Left ventricle myocardium superior (tissue), 1 donor: ENCODE measurements around the gene RPL41. TPM values are rescaled to one million over a fixed set of nuclear protein-coding genes. Genes with fewer than 3 reads are reported as not detected.
"Not testable (repeated sequence)": the region's sequence is repeated elsewhere in the genome, so short reads cannot be mapped to it uniquely, and the experiment has no call there.

Experiments used
- ATAC-seq: fragments of 200-7000 bp; cut with Tn5 transposase; one replicate; pipeline ENCODE4 v1.9.1; 2020; ENCODE audit warnings: mild to moderate bottlenecking, moderate library complexity
- DNase-seq: peaks from one replicate; pipeline ENCODE4 v3.0.0-alpha.2; 2020
- intact Hi-C: fragments of 100-400 bp; cut with micrococcal nuclease; formaldehyde crosslinking; loops from one replicate; pipeline ENCODE4 v1.11.0; 2022
- total RNA-seq: library from RNA; stranded (reverse); fragmentation: NEBNext Ultra II Directional; extraction: Animal tissue kit (Norgen Biotek cat#: 25700); gene quantifications from one replicate; pipeline ENCODE4 v1.2.1, GENCODE V29; 2021
- donor health status: DM: no; HTN: yes; CAD: no; lungs with severe emphysema.

RPL41 gene
- total RNA-seq, 1 donor from 2014 or later, result 1,980 TPM

DNA sequence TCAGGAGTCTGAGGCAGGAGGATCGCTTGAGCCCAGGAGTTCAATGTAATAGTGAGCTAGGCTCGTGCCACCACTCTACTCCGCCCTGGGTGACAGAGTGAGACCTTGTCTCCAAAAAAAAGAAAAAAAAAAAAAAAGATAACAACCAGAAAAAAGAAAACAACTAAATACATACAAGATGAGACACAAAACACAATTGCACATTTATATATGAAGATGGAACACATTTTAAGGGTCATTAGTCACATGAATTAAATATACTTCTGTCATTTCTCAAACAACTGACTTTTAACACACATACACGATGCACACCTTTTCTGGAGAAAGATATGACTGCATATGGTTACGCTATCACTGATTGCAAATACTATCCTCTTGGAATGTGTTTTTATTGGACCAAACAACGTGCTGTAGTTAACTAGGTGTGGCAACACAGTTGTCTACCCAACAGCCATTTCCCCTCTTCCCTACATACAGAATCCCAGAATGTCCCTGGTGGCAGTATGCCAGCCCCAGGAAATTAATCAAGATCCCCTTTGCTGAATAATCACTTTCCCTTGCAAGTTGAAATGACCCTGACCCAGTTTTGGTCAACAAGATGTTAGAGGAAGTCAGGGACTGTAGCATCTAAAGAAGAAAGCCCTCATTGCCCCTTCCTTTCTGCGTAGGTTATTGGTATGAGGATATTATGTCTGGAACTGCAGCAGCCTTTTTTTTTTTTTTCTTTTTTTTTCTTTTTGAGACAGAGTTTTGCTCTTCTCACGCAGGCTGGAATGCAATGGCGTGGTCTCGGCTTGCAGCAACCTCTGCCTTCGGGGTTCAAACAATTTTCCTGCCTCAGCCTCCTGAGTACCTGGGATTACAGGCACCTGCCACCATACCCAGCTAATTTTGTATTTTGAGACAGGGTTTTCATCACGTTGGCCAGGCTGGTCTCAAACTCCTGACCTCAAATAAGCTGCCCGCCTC lies 30.3 kb downstream of the RPL41 start:
- no peak for DNase-seq
- peak; percentile 5 for ATAC-seq
- intact Hi-C loops, result no loop called here

DNA sequence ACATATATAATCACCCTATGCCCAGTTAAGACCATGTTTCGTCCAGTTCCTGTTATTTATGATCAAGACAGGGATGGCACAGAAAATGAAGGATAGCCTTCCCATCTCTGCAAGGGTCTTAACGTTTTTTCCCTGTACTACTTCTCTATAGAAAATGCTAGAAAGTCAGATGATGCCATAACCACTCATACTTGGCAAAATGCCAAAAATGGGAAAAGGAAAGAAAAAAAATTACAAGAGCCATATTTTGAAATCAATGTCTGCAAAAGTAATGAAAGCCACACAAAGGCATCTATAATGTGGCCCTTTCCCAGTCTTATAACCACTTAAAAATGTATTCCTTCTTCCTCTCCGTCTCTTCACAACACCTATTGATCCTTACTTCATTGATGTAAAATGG lies 34.1 kb downstream of the RPL41 start:
- ATAC-seq, result no peak
- intact Hi-C loops, result no loop called here
- no peak for DNase-seq

DNA sequence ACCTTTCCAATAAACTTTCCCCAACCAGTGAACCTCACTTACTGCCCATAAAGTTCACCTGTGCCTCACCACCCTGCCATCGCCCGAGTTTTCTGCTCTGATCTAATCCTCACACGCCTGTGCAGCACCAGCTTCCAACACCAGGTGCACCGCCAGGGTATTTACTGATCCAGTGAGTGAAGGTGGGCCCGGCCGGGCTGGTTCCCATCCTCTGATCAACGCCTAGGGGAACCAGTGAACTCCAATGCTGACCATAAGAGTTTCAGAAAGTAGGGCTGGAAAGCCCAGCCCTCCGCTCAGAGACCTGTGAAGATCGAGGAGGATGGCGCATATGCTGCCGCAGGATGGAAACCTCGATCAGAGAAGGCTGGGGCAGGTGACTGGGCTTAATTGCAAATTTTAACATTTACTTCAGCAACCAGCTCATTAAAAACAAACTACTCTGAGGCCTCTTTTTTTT lies 35.3 kb downstream of the RPL41 start:
- DNase-seq (peak; percentile 49), ATAC-seq (peak; percentile 36)
- intact Hi-C loops, result no loop called here

DNA sequence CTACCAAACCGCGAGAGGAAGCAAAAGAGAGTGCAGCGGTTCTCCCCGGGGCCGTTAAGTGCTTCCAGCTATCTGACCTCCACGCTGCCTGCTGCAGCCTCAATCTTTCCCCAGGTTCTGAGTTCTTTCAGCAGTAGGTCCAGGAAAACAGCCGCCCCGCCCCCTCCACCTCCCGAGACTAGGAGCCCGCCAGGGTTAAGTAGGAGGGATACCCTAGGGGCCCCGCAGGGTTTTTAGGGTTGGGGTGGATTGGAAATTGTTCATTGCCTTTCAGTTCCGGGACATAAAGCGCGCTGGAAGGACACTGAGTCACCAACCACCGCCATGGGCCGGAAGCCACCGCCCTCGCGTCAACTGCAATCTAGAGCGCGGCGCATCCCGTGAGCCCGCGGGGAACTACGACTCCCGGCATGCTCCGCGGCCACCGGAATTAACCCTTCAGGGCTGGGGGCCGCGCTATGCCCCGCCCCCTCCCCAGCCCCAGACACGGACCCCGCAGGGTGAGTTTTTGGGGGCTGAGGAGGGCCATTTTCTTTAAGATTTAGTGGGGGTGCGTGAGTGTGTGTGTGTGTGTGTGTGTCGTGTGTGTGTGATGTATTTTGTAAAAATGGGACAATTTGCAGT lies 35.8 kb downstream of the RPL41 start, which contains the start of gene MYL6B:
MYL6B (plus strand) TSS at position 456 of the 624 bp plus-strand sequence. CDS start 1,332 bp downstream, outside the sequence.
- ATAC-seq (peak; percentile 96), DNase-seq (peak; percentile 97)
- intact Hi-C loops, result no loop called here

DNA sequence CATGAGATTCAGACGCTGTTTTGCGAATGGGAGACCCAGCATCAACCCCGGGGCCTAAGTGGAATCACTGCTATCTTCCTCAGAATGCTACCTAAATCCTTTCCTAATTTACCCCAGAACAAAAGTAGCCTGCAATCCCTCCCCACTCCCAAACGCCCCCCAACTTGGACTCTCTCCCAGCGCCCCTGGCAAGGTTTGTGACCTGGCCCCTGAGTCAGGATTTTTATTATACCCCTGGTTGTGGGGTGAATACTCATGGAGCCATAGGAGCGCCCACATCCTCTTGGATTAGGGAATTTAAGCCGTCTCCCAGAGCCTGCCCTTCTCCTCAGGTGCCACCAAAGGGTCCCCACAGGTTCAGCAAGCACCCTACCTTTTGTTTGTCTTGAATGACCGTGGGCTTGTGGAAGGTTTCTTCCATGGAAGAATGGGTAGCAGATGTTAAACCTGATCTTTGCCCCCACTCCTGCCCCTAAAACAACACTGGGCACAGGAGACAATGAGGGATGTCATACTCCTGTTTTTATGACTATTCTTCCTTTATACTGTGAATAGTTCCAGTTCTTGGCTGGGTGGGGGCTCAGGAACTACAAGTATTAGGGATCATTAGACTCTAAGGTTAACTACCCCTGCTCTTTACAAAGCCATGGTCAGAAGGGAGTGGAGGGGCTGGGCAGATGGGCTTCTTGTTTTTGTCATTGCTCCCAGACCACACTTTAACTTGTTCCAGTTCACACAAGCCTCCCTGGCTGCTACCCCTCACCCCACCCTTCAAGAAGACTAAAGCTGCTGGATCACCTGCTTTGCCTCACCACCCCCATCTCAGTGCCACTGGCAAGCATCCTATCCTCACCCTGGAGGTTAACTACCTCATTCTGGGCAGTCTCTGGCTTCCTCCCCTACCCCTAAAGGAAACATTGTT lies 36.6 kb downstream of the RPL41 start:
- DNase-seq, result no peak
- intact Hi-C loops, result no loop called here

DNA sequence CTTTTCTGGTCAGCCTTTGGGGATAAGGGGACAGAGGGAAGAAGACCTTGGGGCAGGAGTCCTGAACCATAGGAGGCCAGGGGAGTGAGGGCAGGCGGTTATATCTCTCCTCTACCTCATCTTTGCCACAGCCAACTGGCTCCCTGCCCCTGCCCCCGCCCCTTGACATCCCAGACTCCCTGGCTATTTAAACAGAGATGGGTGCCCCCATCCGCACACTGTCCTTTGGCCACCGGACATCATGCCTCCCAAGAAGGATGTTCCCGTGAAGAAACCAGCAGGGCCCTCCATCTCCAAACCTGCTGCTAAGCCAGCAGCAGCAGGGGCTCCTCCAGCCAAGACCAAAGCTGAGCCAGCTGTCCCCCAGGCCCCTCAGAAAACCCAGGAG lies 37.2 kb downstream of the RPL41 start:
- intact Hi-C loops, result no loop called here
- no peak for ATAC-seq
- no peak for DNase-seq

More for the DNA sequence above, 36.6 kb downstream of the RPL41 start:
- no peak for ATAC-seq

DNA sequence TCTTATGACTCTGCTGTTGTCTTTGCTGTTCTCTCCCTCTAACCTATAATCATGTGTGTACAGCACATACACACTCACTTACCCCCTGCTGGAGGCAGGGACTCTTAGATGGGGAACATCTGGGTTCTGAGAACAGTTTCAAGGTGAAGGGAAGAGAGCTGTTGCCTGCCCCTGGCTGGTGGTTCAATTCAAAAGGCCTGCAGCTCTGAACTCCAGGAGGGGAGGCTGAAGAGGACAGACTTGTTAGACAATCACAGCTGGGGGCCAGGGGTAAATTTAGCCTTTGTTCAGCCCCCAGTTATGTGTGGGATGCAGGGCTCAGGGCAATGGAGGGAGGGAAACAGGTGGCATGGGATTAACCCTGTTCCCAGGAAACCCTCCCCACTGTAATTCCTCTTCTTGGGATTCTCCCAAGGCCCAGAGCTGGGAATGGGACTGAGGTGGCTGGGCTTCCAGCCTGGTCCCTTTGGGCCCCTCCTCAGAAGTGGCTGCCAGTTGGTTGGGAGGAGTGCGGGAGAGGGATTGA lies 37.9 kb downstream of the RPL41 start:
- no peak for ATAC-seq
- intact Hi-C loops, result no loop called here
- no peak for DNase-seq

DNA sequence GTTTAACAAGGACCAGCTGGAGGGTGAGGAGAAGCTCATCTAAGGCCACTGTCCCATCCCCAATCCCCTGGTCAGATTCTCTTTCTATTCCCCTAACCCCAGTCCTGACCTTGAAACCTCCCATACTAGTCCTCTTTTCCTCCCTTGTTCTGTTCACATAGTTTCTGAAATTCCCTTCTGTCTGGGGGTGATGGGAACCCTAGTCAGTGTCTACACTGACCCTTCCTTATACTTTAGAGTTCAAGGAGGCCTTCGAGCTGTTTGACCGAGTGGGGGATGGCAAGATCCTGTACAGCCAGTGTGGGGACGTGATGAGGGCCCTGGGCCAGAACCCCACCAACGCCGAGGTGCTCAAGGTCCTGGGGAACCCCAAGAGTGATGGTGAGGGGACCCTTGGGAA lies 38.4 kb downstream of the RPL41 start:
- DNase-seq, result no peak
- intact Hi-C loops, result no loop called here
- ATAC-seq, result no peak

DNA sequence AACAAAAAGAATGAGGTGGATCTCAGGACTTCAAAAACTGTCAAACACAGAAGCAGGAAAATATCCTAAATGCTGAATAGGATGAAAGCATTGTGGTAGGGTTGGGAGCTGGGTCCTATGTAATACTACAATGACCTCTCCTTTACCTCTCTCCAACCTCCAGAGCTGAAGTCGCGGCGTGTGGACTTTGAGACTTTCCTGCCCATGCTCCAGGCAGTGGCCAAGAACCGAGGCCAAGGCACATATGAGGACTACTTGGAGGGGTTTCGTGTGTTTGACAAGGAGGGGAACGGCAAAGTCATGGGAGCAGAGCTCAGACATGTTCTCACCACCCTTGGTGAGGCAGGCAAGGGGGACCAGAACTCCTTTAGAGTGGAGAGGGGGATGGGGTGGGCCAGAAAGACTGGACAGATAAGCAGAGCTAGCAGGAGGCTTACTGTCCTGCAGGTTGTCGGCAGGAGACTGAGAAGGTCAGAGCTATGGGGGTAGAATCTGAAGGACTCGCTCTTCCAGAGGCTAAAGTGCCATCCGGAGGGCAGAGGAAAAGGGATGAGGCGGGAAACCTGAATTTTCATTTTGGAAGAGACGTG lies 38.9 kb downstream of the RPL41 start:
- DNase-seq (no peak), ATAC-seq (no peak)
- intact Hi-C loops, result no loop called here

DNA sequence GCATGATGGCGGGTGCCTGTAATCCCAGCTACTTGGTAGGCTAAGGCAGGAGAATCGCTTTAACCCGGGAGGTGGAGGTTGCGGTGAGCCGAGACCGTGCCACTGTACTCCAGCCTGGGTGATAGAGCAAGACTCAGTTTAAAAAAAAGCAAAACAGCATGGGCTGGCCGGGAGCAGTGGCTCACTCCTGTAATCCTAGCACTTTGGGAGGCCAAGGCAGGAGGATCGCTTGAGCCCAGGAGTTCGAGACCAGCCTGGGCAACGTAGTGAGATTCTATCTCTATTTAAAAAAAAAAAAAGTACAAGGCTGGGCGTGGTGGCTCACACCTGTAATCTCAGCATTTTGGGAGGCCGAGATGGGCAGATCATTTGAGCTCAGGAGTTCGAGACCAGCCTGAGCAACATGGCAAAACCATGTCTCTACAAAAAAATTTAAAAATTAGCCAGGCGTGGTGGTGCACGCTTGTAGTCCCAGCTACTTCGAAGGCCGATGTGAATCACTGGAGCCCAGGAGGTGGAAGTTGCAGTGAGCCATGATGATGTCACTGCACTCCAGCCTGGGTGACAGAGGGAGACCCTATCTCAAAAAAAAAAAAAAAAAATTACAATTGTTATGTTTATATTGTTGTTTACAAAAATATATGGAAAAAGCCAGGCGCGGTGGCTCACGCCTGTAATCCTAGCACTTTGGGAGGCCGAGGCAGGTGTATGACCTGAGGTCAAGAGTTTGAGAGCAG lies 40.2 kb downstream of the RPL41 start:
- intact Hi-C loops, ATAC-seq, DNase-seq: not testable (repeated sequence)

DNA sequence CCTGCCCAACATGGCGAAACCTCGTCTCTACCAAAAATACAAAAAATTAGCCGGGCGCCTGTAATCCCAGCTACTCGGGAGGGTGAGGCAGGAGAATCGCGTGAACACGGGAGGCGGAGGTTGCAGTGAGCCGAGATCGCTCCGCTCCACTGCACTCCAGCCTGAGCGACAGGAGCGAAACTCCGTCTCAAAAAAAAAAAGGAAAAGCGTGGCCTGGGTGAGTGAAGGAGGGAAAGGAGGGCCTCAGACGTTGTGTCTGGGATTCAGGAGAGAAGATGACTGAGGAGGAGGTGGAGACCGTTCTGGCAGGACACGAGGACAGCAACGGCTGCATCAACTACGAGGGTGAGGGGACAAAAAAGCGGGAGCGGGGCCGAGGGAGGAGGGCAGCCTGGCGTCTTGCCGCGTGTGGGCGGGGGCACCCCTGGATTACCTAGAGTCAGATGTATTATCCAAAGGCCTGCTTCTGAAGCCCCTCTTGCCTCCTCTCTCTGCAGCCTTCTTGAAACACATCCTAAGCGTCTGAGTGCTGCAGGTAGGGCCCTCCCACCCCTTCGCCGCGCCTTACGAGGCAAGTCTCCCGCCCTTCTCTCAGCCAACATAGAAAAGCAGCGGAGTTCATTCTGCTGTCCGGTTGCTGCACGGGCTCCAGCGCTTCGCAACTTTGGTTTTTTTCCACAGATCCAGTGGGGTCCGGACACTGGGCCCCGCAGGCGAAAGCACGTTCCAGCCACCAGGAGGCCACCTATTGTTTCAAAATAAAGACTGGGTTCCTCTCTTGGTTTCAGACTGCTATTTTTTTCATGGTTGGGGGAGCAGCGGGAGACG lies 41.0 kb downstream of the RPL41 start:
- ATAC-seq, result peak; percentile 55

DNA sequence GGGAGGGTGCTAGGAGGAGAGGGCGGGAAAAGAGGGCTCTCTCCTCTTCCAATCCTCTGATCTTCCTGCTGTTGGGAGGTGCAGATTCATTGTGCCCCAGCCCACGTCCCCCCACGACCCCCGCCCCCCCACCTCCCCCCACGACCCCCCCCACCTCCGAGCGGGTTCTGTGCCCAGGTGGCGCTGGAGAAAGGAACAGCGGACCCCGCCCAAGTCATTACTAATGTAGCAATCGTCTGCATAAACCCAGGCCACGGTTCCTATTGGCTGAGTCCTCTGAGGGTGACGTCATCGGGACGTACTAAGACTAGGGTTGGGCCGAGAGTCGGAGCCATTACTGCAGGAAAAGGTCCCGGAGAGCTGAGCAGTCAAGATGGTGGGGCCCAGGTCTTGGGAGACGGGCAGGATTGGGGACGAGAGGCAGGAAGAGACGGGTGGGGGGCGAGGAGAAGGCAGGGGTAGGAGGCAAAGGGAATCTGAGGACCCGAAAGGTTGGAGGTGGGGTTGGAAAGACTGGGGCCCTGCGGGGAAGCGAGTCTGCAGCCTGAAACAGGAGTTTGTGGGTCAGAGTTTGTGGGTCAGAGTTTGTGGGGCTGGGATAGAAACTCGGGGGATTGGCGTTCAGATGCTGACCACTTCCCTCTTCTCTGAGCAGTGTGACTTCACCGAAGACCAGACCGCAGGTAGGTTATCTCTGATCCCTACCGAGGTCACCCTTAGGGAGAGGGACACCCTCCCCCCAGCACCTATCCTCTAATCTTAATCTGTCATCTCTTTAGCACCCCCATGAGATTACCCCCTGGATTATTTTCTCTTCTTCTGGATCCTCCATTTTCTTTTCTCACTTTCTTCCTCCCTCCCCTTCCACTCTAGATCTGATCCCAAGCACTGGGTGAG lies 41.8 kb downstream of the RPL41 start, which contains the start of gene MYL6:
MYL6 (plus strand) TSS at position 331 of the 897 bp plus-strand sequence; CDS start at position 374, 43 bp downstream.
- peak; percentile 90 for ATAC-seq
- peak; percentile 92 for DNase-seq
- intact Hi-C loops, result no loop called here

More for the DNA sequence above, 41.0 kb downstream of the RPL41 start:
- DNase-seq, result peak; percentile 78
- intact Hi-C loops, result no loop called here

DNA sequence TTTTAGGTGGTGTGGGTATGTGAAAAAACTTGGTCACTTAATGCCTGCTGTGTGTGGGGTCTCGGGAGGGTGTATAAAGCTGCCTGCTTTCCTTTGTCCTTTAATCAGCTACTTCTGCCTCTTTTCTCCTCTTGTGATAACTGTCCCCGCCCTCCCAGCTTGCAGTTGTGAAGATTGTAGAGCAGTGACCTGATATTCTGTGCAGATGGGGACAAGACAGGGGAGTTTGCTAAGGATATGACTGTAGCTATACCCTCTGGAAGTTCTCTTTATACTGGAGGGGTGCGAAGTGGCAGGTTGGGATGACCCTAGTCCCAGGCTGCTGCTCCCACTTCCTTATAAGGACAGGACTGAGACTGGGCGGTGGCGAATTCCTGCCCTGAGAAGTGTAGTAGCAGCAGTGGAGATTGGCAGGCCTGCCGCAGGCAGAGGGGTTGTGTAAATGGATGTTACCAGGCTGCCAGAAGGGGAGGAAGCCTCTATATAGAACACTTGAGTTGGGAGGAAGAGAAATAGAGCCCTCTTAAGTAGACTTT lies 42.6 kb downstream of the RPL41 start:
- peak; percentile 86 for DNase-seq
- intact Hi-C loops, result no loop called here
- peak; percentile 78 for ATAC-seq

DNA sequence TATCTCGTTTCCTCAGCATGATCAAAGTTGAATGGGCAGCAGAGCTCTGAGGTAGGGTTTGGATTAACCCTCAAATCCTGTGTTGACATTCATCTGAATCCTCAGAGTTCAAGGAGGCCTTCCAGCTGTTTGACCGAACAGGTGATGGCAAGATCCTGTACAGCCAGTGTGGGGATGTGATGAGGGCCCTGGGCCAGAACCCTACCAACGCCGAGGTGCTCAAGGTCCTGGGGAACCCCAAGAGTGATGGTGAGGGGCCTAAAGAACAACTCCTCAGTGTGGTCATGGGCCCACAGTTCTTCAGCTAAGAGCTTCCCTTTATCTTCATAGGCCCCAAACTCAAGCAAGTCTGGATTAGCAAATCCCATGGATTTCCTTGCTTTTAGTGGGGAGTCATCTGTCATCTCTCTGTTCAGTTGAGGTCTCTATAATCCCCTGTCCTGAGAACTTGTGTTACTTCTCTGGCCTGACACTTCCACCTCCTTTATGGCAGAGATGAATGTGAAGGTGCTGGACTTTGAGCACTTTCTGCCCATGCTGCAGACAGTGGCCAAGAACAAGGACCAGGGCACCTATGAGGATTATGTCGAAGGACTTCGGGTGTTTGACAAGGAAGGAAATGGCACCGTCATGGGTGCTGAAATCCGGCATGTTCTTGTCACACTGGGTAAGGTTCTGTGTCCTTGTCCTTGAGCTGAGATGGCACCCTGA lies 43.2 kb downstream of the RPL41 start:
- no peak for DNase-seq
- intact Hi-C loops, result no loop called here
- no peak for ATAC-seq

DNA sequence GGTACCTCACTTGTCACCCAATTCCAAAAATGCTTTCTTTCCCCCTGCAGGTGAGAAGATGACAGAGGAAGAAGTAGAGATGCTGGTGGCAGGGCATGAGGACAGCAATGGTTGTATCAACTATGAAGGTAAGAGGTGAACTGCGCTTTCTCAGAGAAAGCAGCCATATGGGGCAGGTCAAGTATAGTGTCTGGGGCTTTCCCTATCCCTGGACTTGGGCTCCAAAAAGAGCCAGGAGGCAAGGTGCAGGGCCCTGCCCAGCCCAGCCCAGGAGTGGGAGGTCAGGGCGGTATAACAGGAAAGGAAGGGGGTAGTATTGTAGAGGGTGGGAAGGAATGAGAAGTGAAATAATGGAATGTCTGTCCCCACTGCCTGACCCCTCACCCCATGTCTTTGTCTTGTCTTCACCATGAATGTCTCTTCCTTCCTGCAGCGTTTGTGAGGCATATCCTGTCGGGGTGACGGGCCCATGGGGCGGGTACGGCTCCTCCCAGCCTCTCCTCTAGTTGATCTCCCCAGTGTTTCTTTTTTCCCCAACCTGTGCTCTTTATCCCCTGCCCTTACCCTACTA lies 43.8 kb downstream of the RPL41 start:
- peak; percentile 43 for DNase-seq
- intact Hi-C loops, result no loop called here

More for the DNA sequence above, 43.8 kb downstream of the RPL41 start:
- ATAC-seq, result no peak
